Keratinocyte (primary cell): Measurements from ENCODE around the gene PRSS21. TPM values are rescaled to one million over a fixed set of nuclear protein-coding genes. Genes with fewer than 3 reads are reported as not detected.

Experiments
- DNase-seq: peaks from one replicate; pipeline ENCODE4 v3.0.0-alpha.2; 2011; ENCODE audit warnings: low read depth, missing footprints, low spot score
- FAIRE-seq: peaks from 2 replicates; lab custom pipeline; 2011; peaks lifted over from hg19 to GRCh38; lab: Jason Lieb, UNC
- H2AFZ ChIP-seq: 2 replicates; pipeline ENCODE4 v1.6.0; 2012; ENCODE audit warnings: low read length, control low read depth, inconsistent platforms; ENCODE audit not compliant: control insufficient read depth
- H3K27ac ChIP-seq: 2 replicates; pipeline ENCODE4 v1.5.1; 2011; ENCODE audit warnings: low read length; ENCODE audit not compliant: control insufficient read depth, insufficient read depth
- H3K27me3 ChIP-seq: 3 replicates; pipeline ENCODE4 v1.6.0; 2011; ENCODE audit warnings: low read length; ENCODE audit not compliant: control insufficient read depth, insufficient read depth; ENCODE audit errors: extremely low read depth
- H3K36me3 ChIP-seq, 2 experiments: 2 replicates in 1 of 2; 3 replicates in 1 of 2; pipeline ENCODE4 v1.5.1; 2011; ENCODE audit warnings: low read length in 2 of 2, mild to moderate bottlenecking in 1 of 2; ENCODE audit not compliant: control insufficient read depth in 2 of 2, insufficient read depth in 2 of 2; ENCODE audit errors: extremely low read depth in 1 of 2
- H3K4me1 ChIP-seq: 3 replicates; pipeline ENCODE4 v1.5.1; 2011; ENCODE audit warnings: low read length; ENCODE audit not compliant: control insufficient read depth, insufficient read depth; ENCODE audit errors: extremely low read depth
- H3K4me2 ChIP-seq: 3 replicates; pipeline ENCODE4 v1.6.0; 2011; ENCODE audit warnings: low read depth, low read length; ENCODE audit not compliant: control insufficient read depth, insufficient read depth; ENCODE audit errors: extremely low read depth
- H3K4me3 ChIP-seq, 3 experiments: fragments of 200-600 bp in 1 of 3; sonication (generic) in 1 of 3; 2 replicates in 2 of 3; 3 replicates in 1 of 3; pipeline ENCODE4 v1.5.1; 2011 to 2016; ENCODE audit warnings: low read length in 3 of 3, mild to moderate bottlenecking in 3 of 3, control low read depth in 2 of 3, inconsistent platforms in 1 of 3, low read depth in 1 of 3, mixed read lengths in 1 of 3, mixed run types in 1 of 3, moderate library complexity in 1 of 3; ENCODE audit not compliant: control insufficient read depth in 2 of 3, insufficient read depth in 2 of 3; ENCODE audit errors: extremely low read depth in 1 of 3
- H3K79me2 ChIP-seq: 2 replicates; pipeline ENCODE4 v1.6.0; 2012; ENCODE audit warnings: low read length; ENCODE audit not compliant: control insufficient read depth, insufficient read depth
- H3K9ac ChIP-seq: 3 replicates; pipeline ENCODE4 v1.6.0; 2011; ENCODE audit warnings: low read length; ENCODE audit not compliant: control insufficient read depth, insufficient read depth; ENCODE audit errors: extremely low read depth
- H3K9me1 ChIP-seq: 3 replicates; pipeline ENCODE4 v1.6.0; 2011; ENCODE audit warnings: low read length; ENCODE audit not compliant: control insufficient read depth, insufficient read depth; ENCODE audit errors: extremely low read depth
- H3K9me3 ChIP-seq: 2 replicates; pipeline ENCODE4 v1.5.1; 2012; ENCODE audit warnings: low read depth, low read length; ENCODE audit not compliant: control insufficient read depth
- H4K20me1 ChIP-seq: 3 replicates; pipeline ENCODE4 v1.6.0; 2011; ENCODE audit warnings: low read length; ENCODE audit not compliant: control insufficient read depth, insufficient read depth; ENCODE audit errors: extremely low read depth
- CTCF ChIP-seq, 3 experiments: IDR thresholded peaks in 1 of 3; conservative IDR thresholded peaks in 1 of 3; optimal IDR thresholded peaks in 1 of 3; 2 replicates in 2 of 3; 3 replicates in 1 of 3; pipeline versions ENCODE3 to v1.5.1; 2011; ENCODE audit warnings: low read length in 3 of 3, mild to moderate bottlenecking in 3 of 3, moderate library complexity in 2 of 3, control low read depth in 1 of 3, inconsistent platforms in 1 of 3; ENCODE audit not compliant: insufficient read depth in 2 of 3; ENCODE audit errors: extremely low read depth in 1 of 3
- EZH2 ChIP-seq: IDR thresholded peaks from one replicate; pipeline ENCODE4 v1.6.1; 2012; ENCODE audit warnings: inconsistent platforms, mild to moderate bottlenecking, low read length, moderate library complexity
- dilution Hi-C: fragments of 300-500 bp; cut with MboI; formaldehyde crosslinking; loops from one replicate; pipeline ENCODE4 v1.7.0; 2020; ENCODE audit warnings: low sequenced_read_pairs; ENCODE audit not compliant: extremely low pct_ligation_motif_present
- polyA plus RNA-seq, 5 experiments: library from polyadenylated mRNA; depleted of rRNA in 3 of 5; stranded (reverse) in 3 of 5; stranded (forward) in 1 of 5; unstranded in 1 of 5; fragments of >200 nt; gene quantifications; 1 replicate in 1 of 5; 2 replicates in 3 of 5; 3 replicates in 1 of 5; pipeline versions ENCODE4 v1.2.1 to v1.2.3, GENCODE V29; 2011 to 2012; ENCODE audit warnings: missing spikeins in 2 of 5, low read depth in 1 of 5, low replicate concordance in 1 of 5

Gene PRSS21
- polyA plus RNA-seq, 1 donor (not counting 4 experiments of a cell fraction or from before 2014, with no cell fraction given), result 0.52 TPM

DNA sequence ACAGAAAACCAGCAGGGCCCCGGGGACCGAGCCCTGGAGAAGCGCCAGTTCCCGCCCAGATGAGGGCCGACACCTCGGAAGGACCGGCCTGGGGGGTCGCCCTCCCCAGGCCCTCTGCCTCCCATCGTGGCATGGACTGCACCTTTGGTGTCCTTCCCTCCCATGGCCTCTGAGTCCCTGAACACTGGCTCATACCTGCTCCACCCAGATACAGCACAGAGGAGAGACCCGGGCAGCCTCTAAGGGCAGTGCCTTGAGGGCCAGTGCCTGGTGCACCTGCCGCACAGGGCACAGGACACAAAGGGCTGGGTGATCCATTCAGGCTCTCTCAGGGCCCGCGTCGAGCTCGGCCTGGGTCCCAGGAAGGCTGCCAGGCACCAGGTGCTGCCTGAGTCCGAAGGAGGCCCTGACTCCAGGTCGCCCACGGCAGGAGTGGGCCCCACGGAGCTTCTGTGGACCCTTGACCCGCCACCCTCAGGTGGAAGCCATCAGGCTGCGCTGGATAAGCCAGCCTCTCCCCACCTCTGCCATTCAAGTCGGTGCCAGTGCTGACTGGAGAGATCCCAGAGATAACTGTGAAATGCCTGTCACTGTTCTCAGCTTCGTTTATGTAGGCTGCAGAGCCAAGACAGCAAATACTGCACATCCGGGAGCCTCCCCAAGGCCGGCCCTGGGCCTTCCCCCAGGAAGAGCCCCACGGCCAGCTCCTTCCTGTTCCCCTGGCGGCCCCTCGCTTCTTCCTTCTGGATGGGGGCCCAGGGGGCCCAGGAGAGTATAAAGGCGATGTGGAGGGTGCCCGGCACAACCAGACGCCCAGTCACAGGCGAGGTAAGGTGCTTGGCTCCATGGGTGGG lies 12.7 kb downstream of the PRSS21 start, which contains the start of gene ZG16B:
TSS of gene ZG16B (plus strand) at position 803 of the 854 bp plus-strand sequence. CDS start 139 bp downstream, outside the sequence.
- Histone ChIP-seq H3K36me3 (no peaks in the 10 kb centered on the region), H3K4me3 (no peak within 1 kb of the TSS), H3K4me2 (peak within 1 kb of the TSS; percentile 45), H3K79me2 (no peaks in the 10 kb centered on the region), H3K9me1 (no peaks in the 10 kb centered on the region), H3K27ac (no peak within 1 kb of the TSS), H3K9ac (no peak within 1 kb of the TSS), H4K20me1 (no peaks in the 10 kb centered on the region), H3K4me1 (peaks cover 13% of the 10 kb centered on the region), H3K27me3 (peaks cover 68% of the 10 kb centered on the region), H2AFZ (peak within 1 kb of the TSS; percentile 13), H3K9me3 (no peaks in the 10 kb centered on the region)
- TF ChIP-seq EZH2 (no peak), CTCF (optimal IDR thresholded peaks at IDR 0.05 in 1 of 3, IDR thresholded peaks at IDR 0.05 in 1 of 3, conservative IDR thresholded peaks at IDR 0.05 in 1 of 3; ENCODE audit: extremely low read depth in 1 of 3, insufficient read depth in 2 of 3, low read length in 3 of 3) (no peak)
- DNase-seq, result no peak
- dilution Hi-C loops, result no loop called here
- peak; percentile 71 for FAIRE-seq

DNA sequence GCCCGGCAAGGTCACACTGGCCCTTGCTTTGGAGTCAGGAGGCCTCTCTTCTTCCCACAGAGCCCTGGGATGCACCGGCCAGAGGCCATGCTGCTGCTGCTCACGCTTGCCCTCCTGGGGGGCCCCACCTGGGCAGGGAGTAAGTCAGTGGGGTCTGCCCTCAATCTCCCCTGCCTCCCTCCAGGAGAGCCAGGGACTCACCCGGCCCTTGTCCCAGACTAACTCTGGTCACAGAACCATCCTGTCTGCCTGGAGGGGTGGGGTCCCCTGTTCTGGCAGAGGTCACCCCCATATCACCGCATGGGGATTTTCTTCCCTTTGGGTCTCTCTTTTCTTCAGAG lies 13.3 kb downstream of the PRSS21 start:
- dilution Hi-C loops, result no loop called here
- no peaks in the 10 kb centered on the region for H3K79me2 ChIP-seq
- H3K4me1 ChIP-seq, result peaks cover 15% of the 10 kb centered on the region
- no peak overlapping the region for H3K9ac ChIP-seq
- peak overlapping the region; percentile 45 for H3K4me2 ChIP-seq
- no peaks in the 10 kb centered on the region for H3K36me3 ChIP-seq
- no peaks in the 10 kb centered on the region for H3K9me1 ChIP-seq
- peak overlapping the region; percentile 13 for H2AFZ ChIP-seq
- no peaks in the 10 kb centered on the region for H4K20me1 ChIP-seq
- H3K9me3 ChIP-seq, result no peaks in the 10 kb centered on the region
- no peak overlapping the region for H3K27ac ChIP-seq
- no peak for DNase-seq
- no peak for FAIRE-seq
- H3K27me3 ChIP-seq, result peaks cover 66% of the 10 kb centered on the region
- no peak overlapping the region for H3K4me3 ChIP-seq
- TF ChIP-seq EZH2 (no peak), CTCF (optimal IDR thresholded peaks at IDR 0.05 in 1 of 3, IDR thresholded peaks at IDR 0.05 in 1 of 3, conservative IDR thresholded peaks at IDR 0.05 in 1 of 3; ENCODE audit: extremely low read depth in 1 of 3, insufficient read depth in 2 of 3, low read length in 3 of 3) (no peak)
